H1 (cell line): Measurements from ENCODE around the gene CACNB4. TPM values are rescaled to one million over a fixed set of nuclear protein-coding genes. Genes with fewer than 3 reads are reported as not detected.
A peak's percentile ranks its signal among the peaks of the same experiment; 100 is the strongest.

ENCODE experiments used
- CTCF ChIA-PET: fragments of 300-600 bp; sonication (Branson Sonifier 250); formaldehyde crosslinking; loops from one replicate; lab custom pipeline; 2021; ENCODE audit not compliant: partially characterized antibody; lab: Charles Lee
- POLR2A ChIA-PET: fragments of 300-600 bp; sonication (Branson Sonifier 250); formaldehyde crosslinking; loops from one replicate; lab custom pipeline; 2021; ENCODE audit warnings: inconsistent platforms; ENCODE audit not compliant: partially characterized antibody; lab: Charles Lee
- DNase-seq, 2 experiments: peaks; one replicate each; pipeline versions ENCODE4 v3.0.0 to v3.0.0-alpha.2; 2010 to 2022; ENCODE audit warnings: low spot score in 2 of 2, low read depth in 1 of 2, mixed read lengths in 1 of 2
- FAIRE-seq: peaks from 2 replicates; lab custom pipeline; 2011; peaks lifted over from hg19 to GRCh38; lab: Jason Lieb, UNC
- H2AFZ ChIP-seq: 2 replicates; pipeline ENCODE4 v1.8.1; 2012; ENCODE audit warnings: low read length, inconsistent platforms
- H2AK5ac ChIP-seq: 2 replicates; pipeline ENCODE4 v1.6.1; 2013; ENCODE audit warnings: low read depth, low read length
- H2BK120ac ChIP-seq: replicated peaks from 2 replicates; pipeline ENCODE3; 2013; ENCODE audit warnings: low read depth, low read length, inconsistent platforms
- H2BK12ac ChIP-seq: 2 replicates; pipeline ENCODE4 v1.6.1; 2013; ENCODE audit warnings: low read depth, low read length
- H2BK15ac ChIP-seq: 2 replicates; pipeline ENCODE4 v1.6.1; 2013; ENCODE audit warnings: low read length
- H2BK20ac ChIP-seq: 2 replicates; pipeline ENCODE4 v1.6.1; 2013; ENCODE audit warnings: low read length
- H2BK5ac ChIP-seq: 2 replicates; pipeline ENCODE4 v1.6.1; 2013; ENCODE audit warnings: low read depth, low read length
- H3K14ac ChIP-seq: 2 replicates; pipeline ENCODE4 v1.6.1; 2013; ENCODE audit warnings: inconsistent platforms; ENCODE audit not compliant: insufficient read length
- H3K18ac ChIP-seq: 2 replicates; pipeline ENCODE4 v1.6.1; 2013; ENCODE audit warnings: low read length; ENCODE audit errors: extremely low read depth
- H3K23ac ChIP-seq: 2 replicates; pipeline ENCODE4 v1.6.1; 2013; ENCODE audit warnings: inconsistent platforms; ENCODE audit not compliant: insufficient read length
- H3K23me2 ChIP-seq: 2 replicates; pipeline ENCODE4 v1.6.1; 2013; ENCODE audit warnings: low read depth, low read length
- H3K27ac ChIP-seq: 2 replicates; pipeline ENCODE4 v1.6.1; 2011; ENCODE audit warnings: low read depth, low read length, inconsistent platforms
- H3K27me3 ChIP-seq, 4 experiments: replicated peaks in 1 of 4; 1 replicate in 1 of 4; 2 replicates in 3 of 4; pipeline versions ENCODE4 v1.6.1 to v1.8.1; 2011 to 2013; ENCODE audit warnings: low read length in 3 of 4, mild to moderate bottlenecking in 3 of 4, inconsistent platforms in 2 of 4, mixed read lengths in 2 of 4, moderate library complexity in 1 of 4; ENCODE audit not compliant: control insufficient read depth in 3 of 4, insufficient read depth in 3 of 4; ENCODE audit errors: extremely low read depth in 1 of 4
- H3K36me3 ChIP-seq, 4 experiments: 2 replicates each; pipeline versions ENCODE4 v1.6.1 to v1.8.1; 2011 to 2013; ENCODE audit warnings: mild to moderate bottlenecking in 4 of 4, low read length in 3 of 4, moderate library complexity in 2 of 4, control low read depth in 1 of 4, inconsistent platforms in 1 of 4; ENCODE audit not compliant: insufficient read depth in 4 of 4, control insufficient read depth in 2 of 4
- H3K4ac ChIP-seq: replicated peaks from 2 replicates; pipeline ENCODE3; 2013; ENCODE audit warnings: low read length, low read depth, mixed read lengths, inconsistent platforms; ENCODE audit not compliant: insufficient read length
- H3K4me1 ChIP-seq, 4 experiments: replicated peaks in 1 of 4; 1 replicate in 1 of 4; 2 replicates in 3 of 4; pipeline versions ENCODE4 v1.6.1 to v1.8.1; 2011 to 2013; ENCODE audit warnings: low read length in 3 of 4, inconsistent platforms in 2 of 4, mixed read lengths in 1 of 4; ENCODE audit not compliant: insufficient read depth in 4 of 4, control insufficient read depth in 3 of 4
- H3K4me2 ChIP-seq, 2 experiments: 2 replicates each; pipeline versions ENCODE4 v1.6.1 to v1.8.1; 2011 to 2013; ENCODE audit warnings: low read depth in 2 of 2, low read length in 2 of 2, control low read depth in 1 of 2, inconsistent platforms in 1 of 2, mild to moderate bottlenecking in 1 of 2; ENCODE audit not compliant: insufficient read depth in 1 of 2
- H3K4me3 ChIP-seq, 4 experiments: fragments of 200-600, 300-600 bp in 1 of 4; sonication (generic), shearing (Covaris generic), sonication (Bioruptor Twin) in 1 of 4; 2 replicates each; pipeline versions ENCODE4 v1.5.1 to v1.8.1; 2011 to 2016; ENCODE audit warnings: low read length in 4 of 4, low read depth in 3 of 4, control low read depth in 2 of 4, inconsistent platforms in 2 of 4, mild to moderate bottlenecking in 2 of 4, mixed read lengths in 1 of 4, moderate library complexity in 1 of 4; ENCODE audit not compliant: insufficient read depth in 2 of 4; ENCODE audit errors: extremely low read depth in 1 of 4
- H3K56ac ChIP-seq: replicated peaks from 2 replicates; pipeline ENCODE3; 2013; ENCODE audit warnings: low read depth, mild to moderate bottlenecking, mixed read lengths, low read length, inconsistent platforms; ENCODE audit not compliant: insufficient read length
- H3K79me1 ChIP-seq: 2 replicates; pipeline ENCODE4 v1.6.1; 2013; ENCODE audit warnings: low read depth, low read length, control low read depth
- H3K79me2 ChIP-seq, 2 experiments: 2 replicates each; pipeline versions ENCODE4 v1.6.1 to v1.8.1; 2012 to 2013; ENCODE audit warnings: low read length in 2 of 2, mild to moderate bottlenecking in 2 of 2, inconsistent platforms in 1 of 2; ENCODE audit not compliant: insufficient read depth in 2 of 2, control insufficient read depth in 1 of 2
- H3K9ac ChIP-seq, 4 experiments: replicated peaks in 1 of 4; 1 replicate in 1 of 4; 2 replicates in 3 of 4; pipeline versions ENCODE4 v1.6.1 to v1.8.1; 2011 to 2013; ENCODE audit warnings: low read depth in 3 of 4, low read length in 3 of 4, control low read depth in 2 of 4, mild to moderate bottlenecking in 2 of 4, moderate library complexity in 2 of 4, inconsistent platforms in 1 of 4; ENCODE audit errors: extremely low read depth in 1 of 4
- H3K9me3 ChIP-seq, 2 experiments: 2 replicates each; pipeline versions ENCODE4 v1.6.1 to v1.8.1; 2012 to 2013; ENCODE audit warnings: mild to moderate bottlenecking in 2 of 2, moderate library complexity in 2 of 2, control low read depth in 1 of 2, inconsistent platforms in 1 of 2, low read depth in 1 of 2, low read length in 1 of 2, mixed read lengths in 1 of 2; ENCODE audit not compliant: insufficient read depth in 2 of 2
- H4K20me1 ChIP-seq, 2 experiments: replicated peaks in 1 of 2; 2 replicates each; pipeline versions ENCODE3 to v1.8.1; 2011 to 2013; ENCODE audit warnings: inconsistent platforms in 2 of 2, low read length in 2 of 2, mild to moderate bottlenecking in 1 of 2; ENCODE audit not compliant: insufficient read depth in 2 of 2, control insufficient read depth in 1 of 2
- H4K5ac ChIP-seq: 2 replicates; pipeline ENCODE4 v1.6.1; 2013; ENCODE audit warnings: low read length, low read depth, mixed read lengths, inconsistent platforms; ENCODE audit not compliant: insufficient read length
- H4K8ac ChIP-seq: 2 replicates; pipeline ENCODE4 v1.8.0; 2013; ENCODE audit warnings: mild to moderate bottlenecking, moderate library complexity, low read length, inconsistent platforms; ENCODE audit not compliant: insufficient read depth; ENCODE audit errors: extremely low read depth
- H4K91ac ChIP-seq: replicated peaks from 2 replicates; pipeline ENCODE3; 2013; ENCODE audit warnings: low read length, mixed read lengths, inconsistent platforms; ENCODE audit not compliant: insufficient read length
- GABPA ChIP-seq: IDR thresholded peaks from 2 replicates; pipeline ENCODE4 v1.6.1; 2011; ENCODE audit warnings: mild to moderate bottlenecking, low read length, moderate library complexity, borderline replicate concordance; ENCODE audit not compliant: insufficient read depth
- HDAC2 ChIP-seq, 2 experiments: fragments of 300-600 bp in 1 of 2; sonication (generic) in 1 of 2; IDR thresholded peaks; 2 replicates each; pipeline ENCODE4 v1.6.1; 2011 to 2012; ENCODE audit warnings: low read depth in 2 of 2, low read length in 2 of 2, mild to moderate bottlenecking in 2 of 2, moderate library complexity in 2 of 2, borderline replicate concordance in 1 of 2, inconsistent platforms in 1 of 2
- HDAC6 ChIP-seq: IDR thresholded peaks from one replicate; pipeline ENCODE4 v1.7.1; 2012; ENCODE audit warnings: low read depth, mild to moderate bottlenecking, inconsistent platforms, low read length, moderate library complexity
- KDM1A ChIP-seq: fragments of 200-600, 300-600 bp; sonication (generic); IDR thresholded peaks from 2 replicates; pipeline ENCODE4 v1.7.1; 2016; ENCODE audit warnings: mild to moderate bottlenecking, low read length, borderline replicate concordance
- MAFK ChIP-seq: IDR thresholded peaks from 2 replicates; pipeline ENCODE4 v1.6.1; 2012; ENCODE audit warnings: low read depth, mild to moderate bottlenecking, improper control_type of control experiment, low read length
- NANOG ChIP-seq: IDR thresholded peaks from 2 replicates; pipeline ENCODE4 v1.6.1; 2011; ENCODE audit warnings: low read length, low read depth, mild to moderate bottlenecking, inconsistent platforms; ENCODE audit not compliant: insufficient read depth, poor library complexity, severe bottlenecking
- RBBP5 ChIP-seq: IDR thresholded peaks from 2 replicates; pipeline ENCODE4 v1.7.1; 2012; ENCODE audit warnings: low read depth, mild to moderate bottlenecking, inconsistent platforms, low read length, moderate library complexity, borderline replicate concordance
- TEAD4 ChIP-seq: IDR thresholded peaks from 2 replicates; pipeline ENCODE4 v1.6.1; 2012; ENCODE audit warnings: low read depth, low read length, inconsistent platforms, mixed read lengths
- WGBS, 2 experiments: shearing (Covaris generic) in 1 of 2; methylation state at CpG; one replicate each; pipeline versions ENCODE4 v1.1.6 to v1.1.7; 2013 to 2015; ENCODE audit warnings: low lambda C conversion rate in 2 of 2, mixed read lengths in 2 of 2, inconsistent platforms in 1 of 2, low coverage in 1 of 2, missing lambda C conversion rate in 1 of 2; ENCODE audit not compliant: insufficient replicate concordance in 2 of 2, insufficient coverage in 1 of 2, insufficient read length in 1 of 2; ENCODE audit errors: extremely low coverage in 1 of 2, missing lambda C conversion rate in 1 of 2; 5-methylcytosine and 5-hydroxymethylcytosine counted together
- polyA plus RNA-seq, 7 experiments: library from polyadenylated mRNA; depleted of rRNA in 3 of 7; stranded (reverse) in 5 of 7; unstranded in 2 of 7; fragments of >200 nt in 5 of 7; fragments of 200-250 nt in 2 of 7; gene quantifications; 1 replicate in 5 of 7; 2 replicates in 1 of 7; 4 replicates in 1 of 7; pipeline versions ENCODE4 v1.2.1 to v1.2.3, GENCODE V29; 2011 to 2013; ENCODE audit warnings: missing spikeins in 2 of 7, mixed read lengths in 2 of 7
- total RNA-seq: library from RNA; stranded (reverse); fragmentation: NEBNext Ultra II Directional; extraction: Animal tissue kit (Norgen Biotek cat#: 25700); gene quantifications from 2 replicates; pipeline ENCODE4 v1.2.1, GENCODE V29; 2021

Gene CACNB4
- total and polyA plus RNA-seq, 2 of the 8 experiments (the other 6 are each of a cell fraction or from before 2014, with no cell fraction given), result 2.0 to 4.0 TPM

GRCh38 chr2:151827564-151828142, 271.2 kb downstream of the CACNB4 start:
- POLR2A ChIA-PET, result interaction anchor here (0.5 to 3.0 kb wide), 21 partner anchors 10 to 394 kb away, joined by 3 to 21 read pairs (median 3); no protein-coding TSS in a partner anchor
- CTCF ChIA-PET, result interaction anchor here (1.3 to 1.4 kb wide), 2 partner anchors 171 to 198 kb away, joined by 6 to 7 read pairs; no protein-coding TSS in a partner anchor
- Histone ChIP-seq H4K20me1 (peaks cover 8 to 10% of the 10 kb centered on the region in 2 experiments), H3K4me3 (peak overlapping the region; percentile 88 to 98 (median 92)), H3K79me2 (peaks cover 14 to 53% of the 10 kb centered on the region in 2 experiments), H2BK5ac (peak overlapping the region; percentile 40; the same call in 1 of the 2 replicates), H3K27me3 (no peaks in the 10 kb centered on the region), H3K9ac (peak overlapping the region; percentile 79 to 96 (median 89)), H3K23me2 (no peaks in the 10 kb centered on the region; the same call in 1 of the 2 replicates), H3K18ac (peak overlapping the region; percentile 81; the same call in 1 of the 2 replicates), H3K56ac (peak overlapping the region; percentile 65), H2BK12ac (no peak overlapping the region; the same call in 1 of the 2 replicates), H3K23ac (no peak overlapping the region), H2BK20ac (no peak overlapping the region), H2AFZ (peak overlapping the region; percentile 30), H3K9me3 (no peaks in the 10 kb centered on the region), H3K27ac (peak overlapping the region; percentile 85; the same call in 1 of the 2 replicates), H4K91ac (peak overlapping the region; percentile 3), H2AK5ac (peak overlapping the region; percentile 30; the same call in 1 of the 2 replicates), H3K79me1 (no peaks in the 10 kb centered on the region), H4K5ac (no peak overlapping the region), H3K4ac (no peak overlapping the region), H3K36me3 (no peaks in the 10 kb centered on the region), H3K4me1 (peaks cover 0 to 17% (median 9%) of the 10 kb centered on the region in 4 experiments; a peak in 5 of 7 replicates), H2BK120ac (no peak overlapping the region), H3K14ac (no peak overlapping the region), H2BK15ac (no peak overlapping the region), H3K4me2 (peak overlapping the region; percentile 72 to 89), H4K8ac (peak overlapping the region; percentile 96; the same call in 1 of the 2 replicates)
- 2% methylated on average over 34 of the region's 38 CpGs; no CpG with 5 or more reads in 1 of the 2 experiments for WGBS, 2 experiments
- no peak for TF ChIP-seq GABPA
- TF ChIP-seq NANOG, result no peak
- no peak for TF ChIP-seq HDAC6
- no peak for TF ChIP-seq MAFK
- peak; percentile 79; the same call in 1 of the 2 replicates for TF ChIP-seq RBBP5
- TF ChIP-seq KDM1A, result peak; percentile 80; the same call in 1 of the 2 replicates
- peak in 1 of 2 experiments; percentile 78; a peak in 2 of 4 replicates for TF ChIP-seq HDAC2 (IDR thresholded peaks at IDR 0.05; ENCODE audit: borderline replicate concordance in 1 of 2, low read depth in 2 of 2, low read length in 2 of 2)
- TF ChIP-seq TEAD4, result peak; percentile 33; the same call in 1 of the 2 replicates
- FAIRE-seq (no peak), DNase-seq (no peak)
